GM15510 (cell line): Measurements from ENCODE around the gene FOXM1.

Experiments used
- POLR2A ChIP-seq: IDR thresholded peaks from 3 replicates; pipeline ENCODE4 v1.6.1; 2011; ENCODE audit warnings: borderline replicate concordance; ENCODE audit not compliant: insufficient read length; ENCODE audit errors: extremely low read depth

FOXM1 gene

DNA sequence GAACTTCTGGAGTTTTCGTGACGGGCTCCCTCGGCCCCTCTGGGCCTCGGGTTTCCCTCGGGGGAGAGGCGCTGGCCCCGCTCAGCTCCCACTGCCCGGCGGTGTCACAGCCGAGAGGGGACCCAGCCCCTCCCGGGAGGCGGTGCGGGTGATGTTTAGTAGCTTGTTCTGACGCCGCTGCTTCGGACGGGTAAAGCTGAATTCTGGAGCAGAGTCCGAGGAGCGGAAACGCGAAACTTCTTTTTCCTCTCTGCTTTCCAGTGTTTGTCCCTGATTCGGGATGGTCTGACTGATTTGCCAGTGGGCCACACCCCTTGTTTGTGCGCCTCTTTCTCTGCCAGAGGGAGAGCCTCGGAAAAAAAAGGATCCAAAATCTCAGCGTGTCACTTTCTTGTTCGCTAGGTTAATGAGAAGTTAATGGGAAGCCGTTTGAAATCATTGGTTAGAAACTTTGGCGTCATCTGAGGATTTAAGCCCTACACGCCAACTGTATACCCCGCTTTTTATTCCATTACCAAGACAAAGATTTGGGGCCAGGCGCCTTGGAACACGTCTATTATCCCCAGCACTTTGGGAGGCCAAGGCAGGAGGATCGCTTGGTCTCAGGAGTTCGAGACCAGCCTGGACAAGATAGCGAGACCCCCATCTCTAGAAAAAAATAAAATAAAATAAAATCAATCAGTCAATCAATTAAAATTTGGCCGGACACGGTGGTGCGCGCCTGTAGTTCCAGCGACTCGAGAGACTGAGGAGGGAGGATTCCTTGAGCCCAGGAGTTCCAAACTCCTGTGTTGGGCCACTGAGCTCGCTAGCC lies 14.5 kb upstream of the FOXM1 start:
- no peak for TF ChIP-seq POLR2A

DNA sequence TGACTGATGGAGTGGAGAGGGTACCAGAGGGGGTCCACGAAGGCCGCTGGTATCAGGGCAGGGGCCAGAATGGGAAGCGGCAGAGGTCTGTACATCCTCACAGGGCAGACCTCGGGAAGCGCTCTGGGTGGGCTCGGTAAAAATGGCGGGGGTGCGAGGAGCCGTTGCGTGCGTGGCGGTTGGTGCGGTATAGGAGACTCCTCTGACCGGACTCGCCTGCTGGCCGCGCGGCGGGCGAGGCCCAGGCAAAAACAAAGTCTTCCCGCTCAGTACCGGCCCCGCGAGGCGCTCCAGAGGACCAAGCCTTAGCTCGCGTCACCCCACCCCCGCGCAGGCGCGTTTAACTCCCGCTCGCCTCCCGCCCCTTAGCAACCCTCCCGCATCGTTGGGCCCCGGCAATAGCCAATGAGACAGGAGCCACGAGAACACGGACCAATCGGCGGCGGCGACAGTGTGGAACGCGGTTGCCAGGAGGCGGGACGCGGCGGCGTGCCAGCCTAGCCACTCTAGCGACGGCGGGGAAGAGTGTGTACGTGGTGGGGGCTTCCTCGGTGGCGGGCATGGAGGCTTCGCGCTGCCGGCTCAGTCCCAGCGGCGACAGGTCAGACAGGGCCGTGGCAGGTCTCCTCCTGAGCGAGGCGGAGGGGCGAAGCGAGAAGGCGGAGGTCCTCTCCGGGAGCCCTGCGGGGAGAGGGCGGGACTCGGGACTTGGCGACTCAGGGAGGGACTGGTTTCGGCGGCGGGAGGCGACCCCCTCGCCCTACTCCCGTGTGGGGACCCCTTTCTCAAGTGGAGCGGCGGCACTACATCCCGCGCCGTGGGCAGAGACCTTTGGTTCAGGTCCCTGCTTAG lies 13.6 kb upstream of the FOXM1 start, which contains the start of gene TULP3:
TSS of gene TULP3 (plus strand) at position 504 of the 852 bp plus-strand sequence. CDS start at position 561, 57 bp downstream.
- peak; percentile 54 for TF ChIP-seq POLR2A

DNA sequence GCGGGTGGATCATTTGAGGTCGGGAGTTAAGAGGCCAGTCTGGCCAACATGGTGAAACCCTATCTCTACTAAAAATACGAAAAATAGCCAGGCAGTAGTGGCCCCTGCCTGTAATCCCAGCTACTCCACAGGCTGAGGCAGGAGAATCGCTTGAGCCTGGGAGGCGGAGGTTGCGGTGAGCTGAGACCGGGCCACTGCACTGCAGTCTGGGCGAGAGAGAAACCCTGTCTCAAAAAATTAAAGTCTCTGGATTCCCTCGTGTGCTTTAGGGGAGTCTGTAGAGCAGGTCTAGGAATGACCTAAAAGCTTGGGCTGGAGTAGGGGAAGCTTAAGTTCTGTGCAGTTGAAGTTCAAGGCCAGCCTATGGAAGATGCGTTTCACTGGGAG lies 13.0 kb upstream of the FOXM1 start:
- TF ChIP-seq POLR2A, result no peak

DNA sequence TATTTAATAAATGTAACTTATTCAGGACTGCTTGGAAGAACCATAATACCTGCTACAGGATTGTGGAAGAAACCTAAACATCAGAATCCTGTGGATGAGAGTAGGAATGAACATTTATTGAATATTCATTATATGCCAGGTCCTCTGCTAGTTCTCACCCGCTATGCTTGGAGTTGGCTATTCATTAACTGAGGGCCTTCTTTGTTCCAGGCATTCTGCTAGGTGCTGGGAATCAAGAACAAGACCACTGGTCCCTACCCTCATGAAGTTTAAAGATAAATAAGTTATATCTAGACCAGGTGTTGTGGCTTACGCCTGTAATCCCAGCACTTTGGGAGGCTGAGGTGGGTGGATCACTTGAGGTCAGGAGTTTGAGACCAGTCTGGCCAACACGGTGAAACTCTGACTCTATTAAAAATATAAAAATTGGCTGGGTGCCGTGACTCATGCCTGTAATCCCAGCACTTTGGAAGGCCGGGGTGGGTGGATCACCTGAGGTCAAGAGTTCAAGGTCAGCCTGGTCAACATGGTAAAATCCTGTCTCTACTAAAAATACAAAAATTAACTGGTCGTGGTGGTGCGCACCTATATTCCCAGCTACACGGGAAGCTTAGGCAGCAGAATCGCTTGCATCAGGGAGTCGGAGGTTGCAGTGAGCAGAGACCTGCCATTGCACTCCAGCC lies 9.9 kb upstream of the FOXM1 start:
- TF ChIP-seq POLR2A, result no peak

DNA sequence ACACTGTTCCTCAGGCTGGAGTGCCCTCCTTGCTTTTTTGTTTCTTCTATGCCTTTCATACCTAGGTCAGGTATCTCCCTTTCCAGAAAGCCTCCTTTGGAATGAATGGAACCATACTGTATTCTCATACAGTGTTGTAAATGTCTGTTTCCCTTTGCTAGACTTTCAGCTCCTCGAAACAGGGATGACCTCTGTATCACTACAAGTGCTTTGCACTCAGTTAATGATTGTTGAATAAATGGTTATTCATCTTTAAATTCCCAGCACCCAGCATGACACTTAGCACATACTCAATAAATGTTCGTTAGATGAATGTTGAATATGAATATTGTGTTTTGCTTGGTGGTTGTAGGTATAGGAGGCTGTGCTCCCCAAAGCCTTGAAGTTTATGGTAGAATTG lies 7.8 kb upstream of the FOXM1 start:
- no peak for TF ChIP-seq POLR2A

DNA sequence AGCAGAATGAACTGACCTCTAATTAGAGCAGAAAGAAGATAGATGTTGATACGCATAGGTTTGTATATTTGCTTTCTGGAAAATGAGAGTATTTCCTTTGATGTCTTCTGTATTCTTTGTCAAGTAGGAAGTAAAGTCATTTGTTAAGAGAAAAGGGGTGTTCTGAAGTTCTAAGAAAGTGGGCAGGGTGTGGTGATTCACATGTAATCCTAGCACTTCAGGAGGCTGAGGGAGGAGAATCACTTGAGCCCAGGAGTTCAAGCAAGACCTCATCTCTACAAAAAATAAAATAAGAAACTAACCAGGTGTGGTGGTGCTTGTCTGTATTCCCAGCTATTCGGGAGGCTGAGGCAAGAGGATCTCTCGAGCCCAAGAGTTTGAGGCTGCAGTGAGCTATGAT lies 2.9 kb upstream of the FOXM1 start:
- no peak for TF ChIP-seq POLR2A

DNA sequence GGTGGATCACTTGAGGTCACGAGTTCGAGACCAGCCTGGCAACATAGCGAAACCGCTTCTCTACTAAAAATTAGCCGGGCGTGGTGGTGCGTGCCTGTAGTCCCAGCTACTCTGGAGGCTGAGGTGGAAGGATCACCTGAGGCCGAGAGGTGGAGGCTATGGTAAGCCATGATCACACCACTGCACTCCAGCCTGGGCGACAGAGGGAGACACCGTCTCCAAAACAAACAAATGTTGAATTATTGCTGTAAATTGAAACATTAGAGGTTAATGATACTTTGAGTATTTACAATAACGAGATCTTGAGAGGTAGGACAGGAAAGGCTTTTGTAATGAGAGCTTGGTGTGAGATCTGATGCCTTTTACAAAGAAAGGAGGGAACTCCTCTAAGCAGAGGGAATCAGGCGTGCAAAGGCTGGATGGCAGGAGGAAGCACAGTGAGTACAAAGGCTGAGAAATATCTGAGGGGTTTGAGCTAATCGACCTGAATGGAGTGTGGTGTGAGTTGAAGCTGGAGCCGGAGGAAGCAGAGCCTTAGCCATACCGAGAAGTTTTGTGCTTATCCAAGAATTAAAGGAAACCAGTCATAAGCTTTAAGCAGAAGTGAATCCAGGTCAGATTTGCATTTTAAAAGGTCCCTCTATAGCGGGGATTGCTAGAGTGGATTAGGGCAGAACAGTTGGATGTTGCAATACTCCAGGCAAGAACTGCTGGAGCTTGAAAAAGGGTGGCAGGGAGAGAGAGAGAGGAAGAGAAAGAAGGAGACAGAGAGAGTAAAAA lies 1.2 kb upstream of the FOXM1 start:
- TF ChIP-seq POLR2A, result no peak

DNA sequence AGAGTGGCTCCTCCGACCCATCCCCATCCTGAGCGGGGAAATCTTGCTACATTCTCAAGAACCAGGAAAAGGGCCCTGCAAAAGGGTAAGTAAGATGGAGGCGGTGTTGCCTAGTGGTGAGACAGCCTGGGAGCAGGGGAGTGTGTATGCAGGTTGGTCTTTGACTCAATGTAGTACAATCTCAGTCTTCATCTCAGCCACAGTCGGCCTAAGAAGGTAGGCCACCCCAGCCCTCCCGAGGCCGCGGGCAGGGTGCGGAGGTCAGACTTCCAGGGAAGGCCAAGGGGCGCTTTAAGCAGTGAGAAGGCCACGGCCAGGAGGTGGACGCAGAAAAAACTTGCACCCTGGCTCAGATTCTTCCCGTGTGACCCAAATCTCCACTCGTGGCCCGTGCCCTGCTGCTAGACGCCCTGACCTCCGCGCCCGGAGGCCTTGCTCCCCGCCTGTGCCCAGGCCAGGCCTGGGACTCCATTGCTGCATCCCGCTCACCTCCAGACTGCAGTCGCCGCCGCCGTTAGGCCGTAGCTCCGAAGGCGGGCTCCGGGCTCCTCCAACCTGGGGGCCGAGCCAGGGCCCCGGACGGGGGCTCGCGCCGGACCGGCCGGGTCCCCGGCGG lies 435 bp downstream of the FOXM1 start:
- TF ChIP-seq POLR2A, result no peak

DNA sequence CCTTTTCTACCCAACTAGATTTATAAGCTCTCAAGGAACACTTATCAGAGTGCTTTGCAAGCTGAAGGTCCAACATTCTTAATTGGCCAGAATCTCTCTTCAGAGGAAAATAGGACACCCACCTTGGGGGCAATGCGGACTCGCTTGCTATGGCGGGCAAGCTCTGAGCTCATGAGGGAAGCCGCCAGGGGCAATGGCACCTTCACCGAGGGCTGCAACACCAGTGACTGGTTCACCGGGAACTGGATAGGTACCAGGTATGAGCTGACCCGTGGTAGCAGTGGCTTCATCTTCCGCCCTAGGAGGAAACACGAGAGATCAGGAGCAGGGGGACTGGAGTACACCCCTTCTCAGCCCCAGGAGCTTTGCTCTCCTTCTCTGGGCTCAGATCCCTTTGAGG lies 12.8 kb downstream of the FOXM1 start:
- no peak for TF ChIP-seq POLR2A

GRCh38 chr12:2862876-2863275 lies 14.1 kb downstream of the FOXM1 start:
- no peak for TF ChIP-seq POLR2A

GRCh38 chr12:2860170-2860569 lies 16.8 kb downstream of the FOXM1 start:
- TF ChIP-seq POLR2A, result no peak

GRCh38 chr12:2858944-2859421 lies 18.0 kb downstream of the FOXM1 start:
- no peak for TF ChIP-seq POLR2A

GRCh38 chr12:2858334-2858733 lies 18.6 kb downstream of the FOXM1 start:
- TF ChIP-seq POLR2A, result no peak

GRCh38 chr12:2857576-2857975 lies 19.4 kb downstream of the FOXM1 start:
- no peak for TF ChIP-seq POLR2A
